Measurements from ENCODE around the gene UBE2Z. TPM values are rescaled to one million over a fixed set of nuclear protein-coding genes. Genes with fewer than 3 reads are reported as not detected.
"Not testable (repeated sequence)": the region's sequence is repeated elsewhere in the genome, so short reads cannot be mapped to it uniquely, and the experiment has no call there.

The UBE2Z gene
- total RNA-seq, 2 donors from 2014 or later, result 28.3 to 47.1 TPM

DNA sequence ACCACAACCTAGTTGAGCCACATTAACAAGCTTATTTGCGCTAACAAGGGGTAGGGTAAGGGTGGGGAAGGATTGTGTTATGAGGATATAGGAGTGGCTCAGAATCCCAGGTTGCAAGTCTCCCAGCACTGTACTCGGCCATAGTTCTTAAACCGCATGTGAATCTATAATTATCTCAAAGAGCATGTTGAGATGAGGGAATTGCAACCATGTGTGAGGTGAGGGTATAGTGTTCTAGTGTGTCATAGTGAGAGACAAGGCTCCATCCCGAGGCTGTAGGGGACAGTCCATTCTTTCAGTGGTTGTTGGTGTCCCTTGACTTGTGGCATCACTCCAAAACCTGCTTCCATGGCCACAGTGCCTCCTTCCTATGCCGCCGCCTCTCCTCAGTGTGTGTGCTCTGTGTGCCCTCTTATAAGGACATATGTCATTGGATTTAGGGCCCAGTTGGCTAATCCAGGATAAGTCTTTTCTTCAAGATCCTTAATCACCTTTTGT, 38.3 kb upstream of the UBE2Z start:
- Histone ChIP-seq H3K4me1 (peaks cover 21% of the 10 kb centered on the region), H3K27ac (no peak overlapping the region), H3K27me3 (no peaks in the 10 kb centered on the region), H3K36me3 (replicated peaks in 1 of 2; ENCODE audit: insufficient read depth in 1 of 2, low read depth in 2 of 2) (peaks cover 0 to 3% of the 10 kb centered on the region in 2 donors), H3K9me3 (no peaks in the 10 kb centered on the region), H3K4me3 (no peak overlapping the region)
- TF ChIP-seq, protein P1, sequence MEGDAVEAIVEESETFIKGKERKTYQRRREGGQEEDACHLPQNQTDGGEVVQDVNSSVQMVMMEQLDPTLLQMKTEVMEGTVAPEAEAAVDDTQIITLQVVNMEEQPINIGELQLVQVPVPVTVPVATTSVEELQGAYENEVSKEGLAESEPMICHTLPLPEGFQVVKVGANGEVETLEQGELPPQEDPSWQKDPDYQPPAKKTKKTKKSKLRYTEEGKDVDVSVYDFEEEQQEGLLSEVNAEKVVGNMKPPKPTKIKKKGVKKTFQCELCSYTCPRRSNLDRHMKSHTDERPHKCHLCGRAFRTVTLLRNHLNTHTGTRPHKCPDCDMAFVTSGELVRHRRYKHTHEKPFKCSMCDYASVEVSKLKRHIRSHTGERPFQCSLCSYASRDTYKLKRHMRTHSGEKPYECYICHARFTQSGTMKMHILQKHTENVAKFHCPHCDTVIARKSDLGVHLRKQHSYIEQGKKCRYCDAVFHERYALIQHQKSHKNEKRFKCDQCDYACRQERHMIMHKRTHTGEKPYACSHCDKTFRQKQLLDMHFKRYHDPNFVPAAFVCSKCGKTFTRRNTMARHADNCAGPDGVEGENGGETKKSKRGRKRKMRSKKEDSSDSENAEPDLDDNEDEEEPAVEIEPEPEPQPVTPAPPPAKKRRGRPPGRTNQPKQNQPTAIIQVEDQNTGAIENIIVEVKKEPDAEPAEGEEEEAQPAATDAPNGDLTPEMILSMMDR (IDR thresholded peaks at IDR 0.05), result no peak
- no peak for TF ChIP-seq POLR2A (IDR thresholded peaks at IDR 0.05)
- 81 to 85% methylated on average over 6 of the region's 6 CpGs for WGBS, 2 donors
- no peak for ATAC-seq
- no peak for DNase-seq
- intact Hi-C loops (cut with DNase I), result no loop called here

DNA sequence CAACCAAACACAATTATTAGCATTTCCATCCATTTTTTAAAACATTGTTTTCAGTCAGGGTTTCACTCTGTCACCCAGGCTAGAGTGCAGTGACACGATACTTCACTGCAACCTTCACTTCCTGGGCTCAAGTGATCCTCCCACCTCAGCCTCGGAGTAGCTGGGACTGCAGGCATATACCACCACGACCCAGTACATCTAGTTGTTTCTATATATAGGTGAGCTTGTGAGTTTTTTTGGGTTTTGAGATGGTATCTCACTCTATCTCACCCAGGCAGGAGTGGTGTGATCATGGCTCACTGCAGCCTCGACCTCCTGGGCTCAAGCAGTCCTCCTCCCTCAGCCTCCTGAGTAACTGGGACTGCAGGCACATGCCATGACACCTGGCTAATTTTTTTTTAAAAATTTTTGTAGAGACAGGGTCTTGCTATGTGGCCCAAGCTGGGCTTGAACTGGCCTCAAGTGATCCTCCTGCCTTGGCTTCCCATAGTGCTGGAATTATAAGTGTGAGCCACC, 37.1 kb upstream of the UBE2Z start:
- Histone ChIP-seq H3K27ac (peak overlapping the region in 3 of 4 donors; percentile 13 to 75 (median 63)), H3K36me3 (replicated peaks in 1 of 2; ENCODE audit: insufficient read depth in 1 of 2, low read depth in 2 of 2) (peaks cover 0 to 2% of the 10 kb centered on the region in 2 donors), H3K27me3 (no peaks in the 10 kb centered on the region), H3K4me3 (no peak overlapping the region), H3K4me1 (peaks cover 21% of the 10 kb centered on the region), H3K9me3 (no peaks in the 10 kb centered on the region)
- DNase-seq (no peak), ATAC-seq (no peak)
- 65 to 75% methylated on average over 4 of the region's 4 CpGs for WGBS, 2 donors
- intact Hi-C loops (cut with DNase I), result no loop called here
- TF ChIP-seq, protein P1 (IDR thresholded peaks at IDR 0.05), result no peak
- no peak for TF ChIP-seq POLR2A (IDR thresholded peaks at IDR 0.05)

DNA sequence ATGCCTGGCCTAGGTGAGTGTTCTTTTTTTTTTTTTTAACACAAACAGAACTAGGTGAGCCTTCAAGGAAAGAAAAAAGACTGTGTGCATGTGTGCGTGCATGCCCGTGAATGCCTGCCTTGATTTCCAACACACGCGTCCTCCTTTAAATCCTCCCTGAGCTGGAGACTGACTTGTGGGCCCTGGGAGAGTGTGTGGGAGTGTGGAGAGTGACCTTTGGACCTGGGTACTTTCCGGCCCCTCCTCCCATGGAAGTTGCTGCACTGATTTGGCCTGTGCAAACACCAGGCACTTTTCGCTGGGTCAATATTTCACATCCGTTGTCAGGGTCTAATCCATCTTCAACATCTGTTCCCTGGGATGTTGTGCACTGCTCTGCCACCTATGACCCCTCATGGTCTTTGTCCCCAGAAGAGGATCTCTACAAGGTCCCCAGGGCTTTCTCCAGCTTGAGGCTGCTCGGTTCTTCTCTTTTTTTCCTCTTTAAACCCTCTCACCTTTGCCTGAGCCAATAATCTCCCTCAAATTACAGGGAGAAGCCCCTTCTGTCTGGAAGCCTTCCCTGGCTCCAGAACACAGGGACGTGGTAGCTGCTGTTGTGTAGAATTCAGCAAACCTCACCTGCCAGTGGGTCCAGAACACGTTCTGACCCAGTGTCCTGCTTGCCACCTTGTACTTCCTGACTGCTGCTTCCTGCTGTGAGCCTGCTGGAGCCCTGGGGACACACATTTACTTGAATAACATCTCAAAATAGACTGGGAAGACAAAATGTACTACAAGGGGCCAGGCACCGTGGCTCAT, 36.5 kb upstream of the UBE2Z start:
- Histone ChIP-seq H3K4me1 (peaks cover 21% of the 10 kb centered on the region), H3K27ac (peak overlapping the region; percentile 27 to 75 (median 50)), H3K36me3 (replicated peaks in 1 of 2; ENCODE audit: insufficient read depth in 1 of 2, low read depth in 2 of 2) (no peaks in the 10 kb centered on the region), H3K27me3 (no peaks in the 10 kb centered on the region), H3K4me3 (no peak overlapping the region), H3K9me3 (no peaks in the 10 kb centered on the region)
- DNase-seq, result peak; percentile 81 to 86 (median 84)
- peak; percentile 97 for ATAC-seq
- 6 to 12% methylated on average over 10 to 11 of the region's 11 CpGs for WGBS, 2 donors
- TF ChIP-seq, protein P1 (IDR thresholded peaks at IDR 0.05), result no peak
- TF ChIP-seq POLR2A (IDR thresholded peaks at IDR 0.05), result no peak
- intact Hi-C loops (cut with DNase I), result no loop called here

DNA sequence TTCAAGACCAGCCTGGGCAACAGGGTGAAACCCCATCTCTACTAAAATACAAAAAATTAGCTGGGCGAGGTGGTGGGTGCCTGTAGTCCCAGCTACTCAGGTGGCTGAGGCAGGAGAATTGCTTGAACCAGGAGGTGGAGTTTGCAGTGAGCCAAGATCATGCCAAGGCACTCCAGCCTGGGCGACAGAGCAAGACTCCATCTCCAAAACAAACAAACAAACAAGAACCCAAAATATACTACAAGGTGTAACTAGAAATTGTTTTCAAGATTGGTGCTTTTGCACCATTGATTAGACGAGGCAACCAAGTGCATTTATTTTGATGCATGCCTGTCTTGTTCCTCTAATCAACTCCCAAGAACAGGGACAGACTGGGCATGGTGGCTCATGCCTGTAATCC, 35.8 kb upstream of the UBE2Z start:
- ATAC-seq; H3K36me3 ChIP-seq (replicated peaks in 1 of 2; ENCODE audit: insufficient read depth in 1 of 2, low read depth in 2 of 2); DNase-seq; H3K27me3 ChIP-seq; H3K4me3 ChIP-seq; H3K9me3 ChIP-seq; intact Hi-C loops (cut with DNase I): not testable (repeated sequence)
- H3K27ac ChIP-seq, result peak overlapping the region; percentile 27 to 75 (median 50)
- 57 to 63% methylated on average over 3 of the region's 3 CpGs for WGBS, 2 donors
- H3K4me1 ChIP-seq, result peaks cover 21% of the 10 kb centered on the region

DNA sequence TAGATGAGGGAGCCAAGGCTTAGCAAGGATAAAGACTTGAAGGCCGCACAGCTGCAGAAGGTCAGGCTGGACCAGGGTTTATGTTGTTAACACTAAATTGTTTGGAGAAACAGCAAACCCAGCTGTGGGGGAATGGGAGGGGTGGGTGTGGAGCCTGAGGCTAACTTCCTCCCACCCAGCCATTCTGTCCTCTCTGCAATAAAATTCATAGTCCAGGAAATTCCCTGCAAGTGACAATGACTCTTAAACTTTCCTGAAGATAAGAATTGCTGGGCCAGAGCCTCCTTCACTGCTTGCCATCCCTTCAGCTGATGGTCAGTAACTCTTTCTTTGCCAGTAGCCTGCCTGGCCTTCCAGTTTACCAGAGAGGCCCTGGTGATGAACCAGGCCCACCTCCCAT, 35.0 kb upstream of the UBE2Z start:
- ATAC-seq, result no peak
- Histone ChIP-seq H3K4me3 (no peak overlapping the region), H3K4me1 (peaks cover 21% of the 10 kb centered on the region), H3K9me3 (no peaks in the 10 kb centered on the region), H3K27me3 (no peaks in the 10 kb centered on the region), H3K36me3 (replicated peaks in 1 of 2; ENCODE audit: insufficient read depth in 1 of 2, low read depth in 2 of 2) (no peaks in the 10 kb centered on the region), H3K27ac (peak overlapping the region in 2 of 4 donors; percentile 63 to 75)
- intact Hi-C loops (cut with DNase I), result no loop called here
- no peak for DNase-seq
- TF ChIP-seq, protein P1 (IDR thresholded peaks at IDR 0.05), result no peak
- TF ChIP-seq POLR2A (IDR thresholded peaks at IDR 0.05), result no peak
- WGBS, 2 donors, result 47 to 75% methylated on average over 1 of the region's 1 CpG

All from body of pancreas (tissue), 4 donors.